Caco-2 (cell line): Measurements from ENCODE around the gene KIRREL3. TPM values are rescaled to one million over a fixed set of nuclear protein-coding genes. Genes with fewer than 3 reads are reported as not detected.

Experiments used
- BruUV-seq: library from RNA; stranded (reverse); fragments of 400-500 nt; replicated peaks from 2 replicates; lab custom pipeline; 2021; lab: Mats Ljungman, UMichigan
- CTCF ChIA-PET: fragments of 300-600 bp; sonication (Branson Sonifier 250); formaldehyde crosslinking; loops from one replicate; lab custom pipeline; 2022; ENCODE audit warnings: antibody characterized with exemption; lab: Charles Lee
- POLR2A ChIA-PET: fragments of 300-600 bp; sonication (Branson Sonifier 250); formaldehyde crosslinking; loops from one replicate; lab custom pipeline; 2022; ENCODE audit warnings: antibody characterized with exemption; lab: Charles Lee
- DNase-seq, 2 experiments: peaks; one replicate each; pipeline versions ENCODE4 v3.0.0 to v3.0.0-alpha.2; 2020 to 2022
- H3K27me3 ChIP-seq: replicated peaks from 2 replicates; pipeline ENCODE4 v1.6.0; 2011; ENCODE audit warnings: low read length; ENCODE audit not compliant: control insufficient read depth, insufficient read depth
- H3K36me3 ChIP-seq: 2 replicates; pipeline ENCODE4 v1.5.1; 2011; ENCODE audit warnings: low read length; ENCODE audit not compliant: control insufficient read depth, insufficient read depth
- H3K4me1 ChIP-seq: fragments of 250-450 bp; sonication (Bioruptor Pico); 2 replicates; pipeline ENCODE4 v1.5.1; 2020; ENCODE audit warnings: mild to moderate bottlenecking
- H3K4me3 ChIP-seq: 2 replicates; pipeline ENCODE4 v1.5.1; 2011; ENCODE audit warnings: low read depth, mild to moderate bottlenecking, control low read depth, low read length
- H3K9me3 ChIP-seq: fragments of 250-450 bp; sonication (Bioruptor Pico); 2 replicates; pipeline ENCODE4 v1.5.1; 2020; ENCODE audit warnings: mild to moderate bottlenecking, moderate library complexity
- H3K27ac Mint-ChIP-seq: one replicate; pipeline ENCODE4 v1.8.0; 2022; ENCODE audit warnings: mixed read lengths; ENCODE audit not compliant: unreplicated experiment
- H3K27me3 Mint-ChIP-seq: one replicate; pipeline ENCODE4 v1.8.0; 2022; ENCODE audit warnings: mixed read lengths; ENCODE audit not compliant: insufficient read depth, unreplicated experiment
- H3K36me3 Mint-ChIP-seq: one replicate; pipeline ENCODE4 v1.8.0; 2022; ENCODE audit warnings: mild to moderate bottlenecking, mixed read lengths; ENCODE audit not compliant: insufficient read depth, unreplicated experiment
- H3K4me1 Mint-ChIP-seq: one replicate; pipeline ENCODE4 v1.8.0; 2022; ENCODE audit warnings: low read depth, mixed read lengths; ENCODE audit not compliant: unreplicated experiment
- H3K4me3 Mint-ChIP-seq: one replicate; pipeline ENCODE4 v1.8.0; 2022; ENCODE audit warnings: mild to moderate bottlenecking, moderate library complexity, mixed read lengths; ENCODE audit not compliant: unreplicated experiment
- H3K9me3 Mint-ChIP-seq: one replicate; pipeline ENCODE4 v1.8.0; 2022; ENCODE audit warnings: mixed read lengths; ENCODE audit not compliant: unreplicated experiment
- intact Hi-C: fragments of 100-400 bp; cut with micrococcal nuclease; formaldehyde crosslinking; loops from one replicate; pipeline ENCODE4 v1.10.0; 2022; ENCODE audit not compliant: unreplicated experiment
- total RNA-seq: library from RNA; stranded (reverse); gene quantifications from 2 replicates; pipeline ENCODE4 v1.2.3, GENCODE V29; 2022
- TF ChIP-seq, protein P1 (sequence below), 2 experiments: fragments of 200-600 bp in 1 of 2; IDR thresholded peaks; 1 replicate in 1 of 2; 2 replicates in 1 of 2; pipeline versions ENCODE4 v1.5.1 to v1.8.0; 2011 to 2022; ENCODE audit warnings: antibody characterized with exemption in 1 of 2, control low read depth in 1 of 2, inconsistent platforms in 1 of 2, low read depth in 1 of 2, low read length in 1 of 2, mild to moderate bottlenecking in 1 of 2, moderate library complexity in 1 of 2; ENCODE audit not compliant: insufficient read depth in 1 of 2, severe bottlenecking in 1 of 2, unreplicated experiment in 1 of 2

KIRREL3 gene
- total RNA-seq, 1 experiment from 2014 or later: not detected

DNA sequence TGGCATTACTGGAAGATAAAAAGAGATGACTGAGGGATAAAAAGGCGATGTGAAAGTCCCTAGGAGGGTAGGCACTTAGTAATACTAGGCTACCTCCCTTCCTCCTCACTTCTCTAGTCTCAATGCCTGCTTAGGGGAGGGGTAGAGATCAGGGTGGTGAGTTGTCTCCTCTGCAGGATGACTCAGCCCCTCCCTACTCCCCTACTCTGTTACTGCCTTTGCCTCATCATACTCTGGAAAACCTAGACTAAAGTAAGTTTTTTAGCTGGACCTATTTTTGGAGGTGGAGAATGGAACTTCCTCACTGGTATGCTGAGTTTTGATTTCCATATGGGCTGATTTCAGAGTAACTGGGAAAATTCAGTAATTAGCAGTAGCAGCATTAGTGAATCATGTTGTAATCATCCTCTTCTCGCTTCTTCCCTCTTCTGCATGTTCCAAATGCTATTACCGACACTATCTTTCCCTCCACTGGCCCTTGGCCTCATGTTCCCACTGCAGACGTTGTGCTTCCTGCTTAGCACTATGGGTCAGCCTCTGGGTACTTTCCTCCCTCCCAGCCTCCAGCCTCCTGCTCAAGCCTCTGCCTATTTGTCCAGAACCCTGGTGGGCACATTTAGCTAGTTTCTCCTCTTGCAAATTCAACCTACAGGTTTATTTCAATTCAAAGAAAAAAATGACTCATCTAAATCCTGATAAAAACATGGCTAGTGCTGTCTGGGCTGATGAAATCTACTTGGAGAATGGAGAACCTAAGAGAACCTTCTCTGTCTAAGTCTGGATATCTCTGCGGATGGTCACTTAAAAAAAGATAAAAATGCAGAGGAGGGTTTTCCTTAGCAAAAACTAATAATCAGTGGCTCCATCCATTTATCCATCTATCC, 363.4 kb downstream of the KIRREL3 start:
- TF ChIP-seq, protein P1, sequence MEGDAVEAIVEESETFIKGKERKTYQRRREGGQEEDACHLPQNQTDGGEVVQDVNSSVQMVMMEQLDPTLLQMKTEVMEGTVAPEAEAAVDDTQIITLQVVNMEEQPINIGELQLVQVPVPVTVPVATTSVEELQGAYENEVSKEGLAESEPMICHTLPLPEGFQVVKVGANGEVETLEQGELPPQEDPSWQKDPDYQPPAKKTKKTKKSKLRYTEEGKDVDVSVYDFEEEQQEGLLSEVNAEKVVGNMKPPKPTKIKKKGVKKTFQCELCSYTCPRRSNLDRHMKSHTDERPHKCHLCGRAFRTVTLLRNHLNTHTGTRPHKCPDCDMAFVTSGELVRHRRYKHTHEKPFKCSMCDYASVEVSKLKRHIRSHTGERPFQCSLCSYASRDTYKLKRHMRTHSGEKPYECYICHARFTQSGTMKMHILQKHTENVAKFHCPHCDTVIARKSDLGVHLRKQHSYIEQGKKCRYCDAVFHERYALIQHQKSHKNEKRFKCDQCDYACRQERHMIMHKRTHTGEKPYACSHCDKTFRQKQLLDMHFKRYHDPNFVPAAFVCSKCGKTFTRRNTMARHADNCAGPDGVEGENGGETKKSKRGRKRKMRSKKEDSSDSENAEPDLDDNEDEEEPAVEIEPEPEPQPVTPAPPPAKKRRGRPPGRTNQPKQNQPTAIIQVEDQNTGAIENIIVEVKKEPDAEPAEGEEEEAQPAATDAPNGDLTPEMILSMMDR (IDR thresholded peaks at IDR 0.05; ENCODE audit: insufficient read depth in 1 of 2, low read depth in 1 of 2, low read length in 1 of 2, severe bottlenecking in 1 of 2, unreplicated experiment in 1 of 2): no peak
- no peak overlapping the region for H3K4me3 ChIP-seq
- POLR2A ChIA-PET: no interaction called here
- H3K9me3 ChIP-seq: no peaks in the 10 kb centered on the region
- DNase-seq: no peak
- CTCF ChIA-PET: no interaction called here
- no peaks in the 10 kb centered on the region; the same call in 1 of the 2 replicates for H3K4me1 ChIP-seq
- Mint-ChIP-seq H3K4me3 (no peak overlapping the region), H3K9me3 (no peaks in the 10 kb centered on the region), H3K27me3 (peaks cover 20% of the 10 kb centered on the region), H3K4me1 (no peaks in the 10 kb centered on the region), H3K36me3 (no peaks in the 10 kb centered on the region), H3K27ac (no peak overlapping the region)
- H3K36me3 ChIP-seq: no peaks in the 10 kb centered on the region
- no TSS peak for BruUV-seq
- H3K27me3 ChIP-seq: no peaks in the 10 kb centered on the region; the same call in none of the 2 replicates
- intact Hi-C loops: no loop called here

DNA sequence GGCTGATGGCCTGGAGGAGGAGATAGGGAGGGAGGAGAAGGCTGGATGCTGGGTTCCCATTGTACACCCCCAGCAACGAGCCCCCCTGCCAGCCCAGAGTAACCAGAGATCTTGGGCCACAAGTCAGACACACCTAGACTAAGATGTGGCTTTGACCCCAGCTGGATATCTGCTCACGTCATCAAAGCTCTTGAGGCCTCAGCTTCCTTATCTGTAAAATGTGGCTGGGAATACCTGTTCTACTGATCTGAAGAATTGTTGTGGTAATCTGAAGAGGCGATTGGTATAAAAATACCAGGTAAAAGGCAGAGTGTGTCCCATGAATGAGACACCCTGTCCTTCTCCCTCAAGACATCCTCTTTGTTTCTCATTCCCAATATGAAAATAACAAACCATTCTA, 365.1 kb downstream of the KIRREL3 start:
- no peaks in the 10 kb centered on the region for H3K4me1 Mint-ChIP-seq
- no peaks in the 10 kb centered on the region; the same call in none of the 2 replicates for H3K27me3 ChIP-seq

DNA sequence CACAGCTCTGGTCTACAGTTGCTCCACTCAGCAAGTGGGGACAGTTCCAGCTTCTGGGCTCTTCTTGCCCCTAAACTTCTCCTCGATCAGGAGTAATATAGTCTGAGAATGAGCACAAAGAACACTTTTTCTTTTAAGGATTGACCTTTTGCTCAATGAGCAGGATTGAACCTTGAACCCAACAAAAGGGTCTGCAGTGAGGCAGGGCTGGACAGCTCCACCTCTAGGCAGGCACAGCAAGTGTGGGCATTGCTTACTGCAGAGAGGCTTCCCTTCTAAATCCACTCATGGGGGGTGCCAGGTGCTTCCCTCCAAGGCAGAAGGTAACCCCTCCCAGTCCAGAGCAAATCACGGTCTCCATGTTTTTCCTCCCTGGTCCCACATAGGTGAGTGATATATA, 365.6 kb downstream of the KIRREL3 start:
- intact Hi-C loops: no loop called here
- TF ChIP-seq, protein P1 (IDR thresholded peaks at IDR 0.05; ENCODE audit: insufficient read depth in 1 of 2, low read depth in 1 of 2, low read length in 1 of 2, severe bottlenecking in 1 of 2, unreplicated experiment in 1 of 2): peak in 1 of 2 experiments; percentile 32
- H3K36me3 Mint-ChIP-seq: no peaks in the 10 kb centered on the region
- no peaks in the 10 kb centered on the region for H3K9me3 ChIP-seq
- CTCF ChIA-PET: no interaction called here
- no peaks in the 10 kb centered on the region for H3K4me1 Mint-ChIP-seq
- no peaks in the 10 kb centered on the region; the same call in 1 of the 2 replicates for H3K4me1 ChIP-seq
- H3K27me3 Mint-ChIP-seq: peaks cover 23% of the 10 kb centered on the region
- no peak overlapping the region for H3K27ac Mint-ChIP-seq
- BruUV-seq: no TSS peak
- no peaks in the 10 kb centered on the region for H3K9me3 Mint-ChIP-seq
- no peak overlapping the region for H3K4me3 ChIP-seq
- H3K4me3 Mint-ChIP-seq: no peak overlapping the region
- H3K27me3 ChIP-seq: no peaks in the 10 kb centered on the region; the same call in none of the 2 replicates
- H3K36me3 ChIP-seq: no peaks in the 10 kb centered on the region
- POLR2A ChIA-PET: no interaction called here
- no peak for DNase-seq

More for the DNA sequence above, 365.1 kb downstream of the KIRREL3 start:
- no peaks in the 10 kb centered on the region for H3K36me3 ChIP-seq
- Mint-ChIP-seq H3K9me3 (no peaks in the 10 kb centered on the region), H3K4me3 (no peak overlapping the region), H3K27ac (no peak overlapping the region), H3K27me3 (peaks cover 21% of the 10 kb centered on the region), H3K36me3 (no peaks in the 10 kb centered on the region)
- H3K4me1 ChIP-seq: no peaks in the 10 kb centered on the region; the same call in 1 of the 2 replicates
- H3K4me3 ChIP-seq: no peak overlapping the region
- CTCF ChIA-PET: no interaction called here
- H3K9me3 ChIP-seq: no peaks in the 10 kb centered on the region
- BruUV-seq: no TSS peak
- intact Hi-C loops: no loop called here
- POLR2A ChIA-PET: no interaction called here
- TF ChIP-seq, protein P1 (IDR thresholded peaks at IDR 0.05; ENCODE audit: insufficient read depth in 1 of 2, low read depth in 1 of 2, low read length in 1 of 2, severe bottlenecking in 1 of 2, unreplicated experiment in 1 of 2): no peak
- DNase-seq: no peak
